Measurements from ENCODE around the gene COL19A1.
"Not testable (repeated sequence)": the region's sequence is repeated elsewhere in the genome, so short reads cannot be mapped to it uniquely, and the experiment has no call there.

COL19A1 gene

DNA sequence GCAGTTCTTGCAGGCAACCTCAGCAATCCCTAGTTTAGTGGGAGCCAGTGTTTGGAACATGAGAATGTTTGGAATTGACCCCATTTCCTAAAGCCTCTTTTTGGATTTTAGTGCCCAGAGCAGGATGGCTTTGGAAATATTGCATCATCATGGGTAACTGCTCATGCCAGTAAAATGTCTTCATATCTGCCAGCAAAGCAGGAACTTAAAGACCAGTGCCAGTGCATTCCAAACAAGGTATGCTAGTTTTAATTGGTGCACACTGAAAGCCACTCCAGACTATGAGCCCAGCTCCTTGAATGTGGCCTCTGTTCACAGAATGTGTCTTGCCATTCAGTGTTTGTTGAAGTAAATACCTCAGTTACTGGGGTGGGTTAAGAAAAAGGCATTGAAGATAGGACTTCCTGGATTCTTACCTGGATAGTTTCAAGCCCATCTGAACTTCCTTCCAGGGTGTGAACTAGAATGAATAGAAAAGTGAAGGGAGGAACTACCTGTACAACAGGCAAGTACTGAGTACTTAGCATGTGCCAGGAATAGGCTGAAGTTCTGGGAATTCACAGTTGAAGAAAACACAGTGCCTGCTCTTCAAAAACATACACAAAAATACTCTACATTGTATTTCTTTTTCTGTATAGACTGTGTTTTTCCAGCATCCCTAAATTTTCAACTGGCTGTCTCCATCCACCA, 70.5 kb downstream of the COL19A1 start:
- H3K4me1 ChIP-seq (ENCODE audit: control insufficient read depth, insufficient read depth, low read length) = peaks cover 8% of the 10 kb centered on the region
- H3K9me3 ChIP-seq (ENCODE audit: control insufficient read depth, low read length) = no peaks in the 10 kb centered on the region
- peak; percentile 74 for DNase-seq (ENCODE audit: low read depth)
- H3K9ac ChIP-seq (ENCODE audit: low read length) = no peak overlapping the region
- no peaks in the 10 kb centered on the region for H3K27me3 ChIP-seq (replicated peaks; ENCODE audit: control insufficient read depth, insufficient read depth, low read length)
- no peak overlapping the region for H3K4me3 ChIP-seq (ENCODE audit: low read length)
- H3K36me3 ChIP-seq (ENCODE audit: control insufficient read depth, insufficient read depth, low read length, severe bottlenecking) = no peaks in the 10 kb centered on the region

DNA sequence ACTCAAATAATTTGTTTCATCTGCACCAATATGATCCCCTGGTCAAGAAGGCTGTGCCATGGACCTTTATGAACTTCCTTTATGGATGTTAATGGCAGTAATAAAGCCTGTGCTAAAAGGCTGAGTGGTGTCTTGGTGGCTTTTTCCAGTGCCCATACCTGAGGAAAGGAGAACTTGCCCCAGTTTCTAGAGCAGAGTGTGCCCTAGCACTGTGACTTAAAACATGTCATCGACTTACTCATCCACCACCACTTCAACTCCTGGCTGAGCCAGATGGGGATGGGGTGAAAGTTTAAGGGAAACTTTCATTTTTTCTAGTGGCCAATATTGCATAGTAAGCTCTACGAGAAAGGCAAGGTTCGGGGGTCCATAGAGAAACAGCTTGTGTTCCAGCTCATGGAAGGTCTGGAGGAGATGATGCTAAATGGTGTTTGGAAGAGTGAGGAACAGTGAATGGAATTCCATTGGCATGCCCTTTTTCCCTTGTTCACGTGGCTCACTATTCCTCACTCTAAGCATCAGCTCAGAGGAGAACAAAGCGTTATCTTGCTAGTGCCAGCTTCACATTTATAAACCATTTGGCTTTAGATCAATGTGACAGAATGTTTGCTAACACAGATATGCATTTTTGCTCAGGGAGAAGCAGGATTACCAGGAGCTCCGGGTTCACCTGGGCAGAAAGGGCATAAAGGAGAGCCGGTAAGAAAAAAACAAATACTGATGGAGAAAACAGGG, 71.2 kb downstream of the COL19A1 start:
- H3K4me3 ChIP-seq (ENCODE audit: low read length) = no peak overlapping the region
- H3K9ac ChIP-seq (ENCODE audit: low read length) = no peak overlapping the region
- H3K4me1 ChIP-seq (ENCODE audit: control insufficient read depth, insufficient read depth, low read length) = peaks cover 8% of the 10 kb centered on the region
- H3K27me3 ChIP-seq (replicated peaks; ENCODE audit: control insufficient read depth, insufficient read depth, low read length) = no peaks in the 10 kb centered on the region
- no peak for DNase-seq (ENCODE audit: low read depth)
- H3K36me3 ChIP-seq (ENCODE audit: control insufficient read depth, insufficient read depth, low read length, severe bottlenecking) = no peaks in the 10 kb centered on the region
- H3K9me3 ChIP-seq (ENCODE audit: control insufficient read depth, low read length) = no peaks in the 10 kb centered on the region

DNA sequence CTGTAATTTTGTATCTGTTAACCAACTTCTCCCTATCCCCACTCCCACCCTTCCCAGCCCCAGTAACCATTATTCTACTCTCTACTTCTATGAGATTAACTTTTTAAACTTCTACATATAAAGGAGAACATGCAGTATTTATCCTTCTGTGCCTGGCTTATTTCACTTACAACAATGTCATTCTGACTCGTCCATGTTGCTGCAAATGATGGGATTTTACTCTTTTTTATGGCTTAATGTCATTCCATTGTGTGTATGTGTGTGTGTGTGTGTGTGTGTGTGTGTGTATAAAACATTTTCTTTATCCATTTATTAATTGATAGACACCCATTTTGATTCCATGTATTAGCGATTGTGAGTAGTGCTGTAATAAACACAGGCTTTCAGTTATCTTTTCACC, 76.1 kb downstream of the COL19A1 start:
- Histone ChIP-seq H3K36me3 (ENCODE audit: control insufficient read depth, insufficient read depth, low read length, severe bottlenecking) (no peaks in the 10 kb centered on the region), H3K27me3 (replicated peaks; ENCODE audit: control insufficient read depth, insufficient read depth, low read length) (no peaks in the 10 kb centered on the region), H3K9me3 (ENCODE audit: control insufficient read depth, low read length) (no peaks in the 10 kb centered on the region), H3K4me1 (ENCODE audit: control insufficient read depth, insufficient read depth, low read length) (no peaks in the 10 kb centered on the region), H3K4me3 (ENCODE audit: low read length) (no peak overlapping the region), H3K9ac (ENCODE audit: low read length) (no peak overlapping the region)
- no peak for DNase-seq (ENCODE audit: low read depth)

DNA sequence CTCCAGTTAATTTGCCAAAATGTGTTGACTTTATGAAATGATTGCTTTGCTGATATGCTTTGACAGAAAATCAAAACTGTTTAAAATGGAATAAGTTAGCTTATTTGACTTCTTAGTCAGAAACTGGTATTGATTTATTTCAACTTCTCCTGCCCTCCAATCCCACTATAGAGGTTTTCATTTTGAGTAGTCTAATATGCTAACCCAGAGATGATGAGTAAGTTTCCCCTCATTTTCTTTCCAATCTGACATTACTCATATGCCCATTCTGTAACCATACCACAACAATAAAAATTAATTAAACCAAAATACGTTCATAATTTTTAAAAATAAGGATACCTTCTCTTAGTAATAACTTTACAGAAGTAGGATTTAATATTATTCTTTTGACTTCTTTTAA, 78.8 kb downstream of the COL19A1 start:
- H3K4me1 ChIP-seq (ENCODE audit: control insufficient read depth, insufficient read depth, low read length) = peaks cover 7% of the 10 kb centered on the region
- no peak overlapping the region for H3K4me3 ChIP-seq (ENCODE audit: low read length)
- no peaks in the 10 kb centered on the region for H3K27me3 ChIP-seq (replicated peaks; ENCODE audit: control insufficient read depth, insufficient read depth, low read length)
- no peak overlapping the region for H3K9ac ChIP-seq (ENCODE audit: low read length)
- H3K9me3 ChIP-seq (ENCODE audit: control insufficient read depth, low read length) = no peaks in the 10 kb centered on the region
- no peak for DNase-seq (ENCODE audit: low read depth)
- no peaks in the 10 kb centered on the region for H3K36me3 ChIP-seq (ENCODE audit: control insufficient read depth, insufficient read depth, low read length, severe bottlenecking)

DNA sequence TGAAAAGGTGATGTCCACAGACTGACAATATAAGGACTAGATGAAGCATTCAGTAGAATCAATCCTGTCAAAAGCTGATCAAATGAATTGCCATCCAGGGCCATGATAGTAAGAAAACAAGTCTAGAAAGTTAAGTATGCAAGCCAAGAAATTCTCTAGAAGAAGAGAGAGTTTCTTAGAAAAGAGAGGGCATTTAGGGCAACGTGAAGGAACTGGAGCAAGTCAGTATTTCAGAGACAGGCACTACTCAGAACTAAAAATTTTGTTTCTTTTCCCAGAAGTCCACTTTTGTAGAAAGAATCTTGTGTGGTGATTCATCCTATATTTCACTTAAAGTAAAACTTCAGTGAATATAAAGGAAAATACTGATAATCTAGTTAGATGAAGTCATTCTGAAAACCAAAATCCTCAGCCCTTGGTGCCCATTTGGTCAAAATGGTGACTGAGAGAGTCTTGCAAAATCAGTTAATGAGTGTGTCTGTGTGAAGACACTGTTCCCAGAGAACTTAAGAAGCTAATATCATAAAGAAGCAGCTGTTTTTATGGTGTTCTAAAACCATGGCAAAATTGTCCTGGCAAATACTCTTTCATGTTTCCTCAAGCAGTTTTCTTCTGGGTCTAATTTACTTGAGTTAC, 82.2 kb downstream of the COL19A1 start:
- Histone ChIP-seq H3K4me1 (ENCODE audit: control insufficient read depth, insufficient read depth, low read length) (peaks cover 7% of the 10 kb centered on the region), H3K9me3 (ENCODE audit: control insufficient read depth, low read length) (no peaks in the 10 kb centered on the region), H3K27me3 (replicated peaks; ENCODE audit: control insufficient read depth, insufficient read depth, low read length) (no peaks in the 10 kb centered on the region), H3K4me3 (ENCODE audit: low read length) (no peak overlapping the region), H3K9ac (ENCODE audit: low read length) (no peak overlapping the region), H3K36me3 (ENCODE audit: control insufficient read depth, insufficient read depth, low read length, severe bottlenecking) (no peaks in the 10 kb centered on the region)
- peak; percentile 29 for DNase-seq (ENCODE audit: low read depth)

DNA sequence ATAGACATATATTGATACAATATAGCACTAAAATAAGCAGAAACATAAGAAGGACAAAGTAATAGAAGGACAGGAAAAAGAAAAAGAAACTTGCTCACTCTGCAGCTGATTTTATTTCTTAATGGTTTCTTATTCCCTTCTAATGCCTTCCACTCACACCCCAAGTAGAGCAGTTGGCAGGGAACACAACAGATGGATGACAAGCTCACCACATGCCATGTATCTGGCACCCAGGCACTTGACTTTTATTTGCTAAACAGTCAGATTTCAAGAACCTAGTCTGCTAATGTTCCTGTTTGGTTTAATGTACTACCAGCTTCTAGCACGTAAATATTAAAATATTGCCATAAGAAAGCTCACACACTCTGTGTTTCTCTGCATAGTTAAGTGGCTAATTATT, 87.1 kb downstream of the COL19A1 start:
- H3K9ac ChIP-seq (ENCODE audit: low read length) = no peak overlapping the region
- H3K9me3 ChIP-seq (ENCODE audit: control insufficient read depth, low read length) = no peaks in the 10 kb centered on the region
- DNase-seq (ENCODE audit: low read depth) = no peak
- H3K36me3 ChIP-seq (ENCODE audit: control insufficient read depth, insufficient read depth, low read length, severe bottlenecking) = no peaks in the 10 kb centered on the region
- H3K4me1 ChIP-seq (ENCODE audit: control insufficient read depth, insufficient read depth, low read length) = peaks cover 5% of the 10 kb centered on the region
- H3K27me3 ChIP-seq (replicated peaks; ENCODE audit: control insufficient read depth, insufficient read depth, low read length) = peaks cover 3% of the 10 kb centered on the region
- H3K4me3 ChIP-seq (ENCODE audit: low read length) = no peak overlapping the region

DNA sequence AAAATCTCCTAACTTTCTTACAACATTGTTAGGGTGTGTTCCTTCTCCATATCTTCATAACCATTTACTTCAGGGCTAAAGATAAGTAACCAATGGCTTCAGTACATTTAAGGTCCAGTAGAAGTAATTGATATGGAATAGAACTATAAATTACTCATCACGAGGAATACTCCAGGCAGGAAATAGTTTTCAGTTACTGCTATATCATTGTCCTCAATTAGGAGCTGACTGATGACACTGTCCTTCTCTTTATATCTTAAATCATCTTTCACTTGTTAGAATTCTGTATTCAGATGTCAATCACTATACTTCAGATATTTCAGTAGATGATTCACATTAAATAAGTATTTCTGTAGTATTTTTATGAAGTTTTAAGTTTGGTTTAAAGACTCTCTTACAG, 88.4 kb downstream of the COL19A1 start:
- no peak for DNase-seq (ENCODE audit: low read depth)
- no peak overlapping the region for H3K9ac ChIP-seq (ENCODE audit: low read length)
- H3K4me1 ChIP-seq (ENCODE audit: control insufficient read depth, insufficient read depth, low read length) = no peaks in the 10 kb centered on the region
- H3K36me3 ChIP-seq (ENCODE audit: control insufficient read depth, insufficient read depth, low read length, severe bottlenecking) = no peaks in the 10 kb centered on the region
- H3K9me3 ChIP-seq (ENCODE audit: control insufficient read depth, low read length) = no peaks in the 10 kb centered on the region
- peaks cover 3% of the 10 kb centered on the region for H3K27me3 ChIP-seq (replicated peaks; ENCODE audit: control insufficient read depth, insufficient read depth, low read length)
- H3K4me3 ChIP-seq (ENCODE audit: low read length) = no peak overlapping the region

DNA sequence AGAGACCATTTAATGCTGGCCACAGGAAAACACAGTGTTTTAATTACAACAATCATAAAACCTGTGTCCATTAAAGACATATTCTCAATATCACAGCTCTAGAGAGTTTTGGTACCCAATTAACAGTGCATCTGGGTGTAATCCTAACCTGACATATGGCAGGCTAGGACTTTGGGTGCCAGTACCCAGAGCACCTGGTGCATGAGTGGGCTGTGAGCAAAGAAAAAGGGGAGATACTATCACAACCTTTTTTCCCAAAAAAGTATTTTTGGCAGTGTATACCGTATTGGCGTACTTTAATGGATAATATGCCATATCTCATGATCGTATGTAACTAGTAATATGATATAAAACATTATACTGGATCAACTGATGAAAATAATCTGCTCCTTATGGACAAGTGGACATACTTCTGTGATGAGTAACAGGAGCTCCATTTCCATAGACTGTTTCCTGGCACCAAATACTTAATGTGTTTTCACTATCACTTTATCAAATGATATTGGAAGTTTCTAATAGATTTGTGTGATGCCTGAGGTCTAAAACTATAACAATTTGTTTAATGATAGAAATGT, 91.7 kb downstream of the COL19A1 start:
- Histone ChIP-seq H3K36me3 (ENCODE audit: control insufficient read depth, insufficient read depth, low read length, severe bottlenecking) (no peaks in the 10 kb centered on the region), H3K4me3 (ENCODE audit: low read length) (no peak overlapping the region), H3K9ac (ENCODE audit: low read length) (no peak overlapping the region), H3K27me3 (replicated peaks; ENCODE audit: control insufficient read depth, insufficient read depth, low read length) (peaks cover 3% of the 10 kb centered on the region), H3K9me3 (ENCODE audit: control insufficient read depth, low read length) (no peaks in the 10 kb centered on the region), H3K4me1 (ENCODE audit: control insufficient read depth, insufficient read depth, low read length) (no peaks in the 10 kb centered on the region)
- DNase-seq (ENCODE audit: low read depth) = peak; percentile 37

DNA sequence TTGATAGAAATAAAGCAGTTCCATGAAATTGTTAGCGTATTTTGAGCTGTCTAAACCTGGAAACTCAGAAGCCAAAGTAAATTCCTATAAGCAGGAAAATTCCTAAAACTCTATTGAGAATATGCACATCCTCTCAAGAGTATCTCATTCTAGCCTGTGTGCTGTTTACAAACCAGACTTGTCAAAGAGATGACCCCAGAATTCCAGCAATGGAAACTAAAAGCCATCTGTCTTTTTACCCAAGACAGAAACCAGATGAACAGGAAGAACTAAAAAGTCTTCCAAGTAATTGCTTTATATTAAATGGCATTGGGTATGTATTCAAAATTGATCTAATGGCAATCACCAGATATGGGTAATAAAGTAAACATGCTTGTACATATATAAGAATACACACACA, 92.6 kb downstream of the COL19A1 start:
- Histone ChIP-seq H3K27me3 (replicated peaks; ENCODE audit: control insufficient read depth, insufficient read depth, low read length) (peaks cover 3% of the 10 kb centered on the region), H3K36me3 (ENCODE audit: control insufficient read depth, insufficient read depth, low read length, severe bottlenecking) (no peaks in the 10 kb centered on the region), H3K9ac (ENCODE audit: low read length) (no peak overlapping the region), H3K4me3 (ENCODE audit: low read length) (no peak overlapping the region), H3K9me3 (ENCODE audit: control insufficient read depth, low read length) (no peaks in the 10 kb centered on the region), H3K4me1 (ENCODE audit: control insufficient read depth, insufficient read depth, low read length) (no peaks in the 10 kb centered on the region)
- DNase-seq (ENCODE audit: low read depth) = no peak

DNA sequence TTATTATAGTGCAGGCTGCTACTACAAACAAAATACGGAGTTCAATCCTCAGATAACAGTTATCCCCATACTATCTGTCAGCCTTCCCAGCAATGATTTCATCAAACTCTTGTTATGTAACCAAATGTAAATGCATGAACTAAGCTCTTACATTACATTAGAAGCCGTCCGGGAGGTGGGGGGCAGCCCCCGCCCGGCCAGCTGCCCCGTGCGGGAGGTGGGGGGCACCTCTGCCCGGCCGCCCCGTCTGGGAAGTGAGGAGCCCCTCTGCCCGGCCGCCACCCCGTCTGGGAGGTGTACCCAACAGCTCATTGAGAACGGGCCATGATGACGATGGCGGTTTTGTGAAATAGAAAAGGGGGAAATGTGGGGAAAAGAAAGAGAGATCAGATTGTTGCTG, 99.6 kb downstream of the COL19A1 start:
- not testable (repeated sequence) for H3K27me3 ChIP-seq (replicated peaks; ENCODE audit: control insufficient read depth, insufficient read depth, low read length); H3K4me3 ChIP-seq (ENCODE audit: low read length); H3K9ac ChIP-seq (ENCODE audit: low read length); DNase-seq (ENCODE audit: low read depth); H3K9me3 ChIP-seq (ENCODE audit: control insufficient read depth, low read length); H3K4me1 ChIP-seq (ENCODE audit: control insufficient read depth, insufficient read depth, low read length); H3K36me3 ChIP-seq (ENCODE audit: control insufficient read depth, insufficient read depth, low read length, severe bottlenecking)

DNA sequence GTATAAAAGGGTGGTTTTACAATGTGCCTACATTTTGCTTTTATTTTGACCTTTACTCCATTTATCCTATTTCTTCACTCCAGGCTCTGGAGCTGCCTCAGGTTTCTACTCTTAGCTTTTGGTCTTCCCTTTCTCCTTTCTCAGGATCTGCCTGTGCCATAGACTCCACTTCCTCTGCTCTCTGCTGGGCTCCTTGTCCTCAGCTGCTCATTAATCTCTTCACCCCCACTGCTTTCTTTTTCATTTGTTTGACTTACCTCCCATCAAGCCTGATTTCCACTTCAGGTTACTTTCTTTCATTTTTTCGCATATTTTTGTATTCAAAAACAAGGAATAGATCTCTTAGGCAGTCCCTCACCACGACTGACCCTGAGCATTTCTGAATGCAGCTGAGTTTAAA, 106.8 kb downstream of the COL19A1 start:
- H3K9ac ChIP-seq (ENCODE audit: low read length) = no peak overlapping the region
- DNase-seq (ENCODE audit: low read depth) = no peak
- H3K4me1 ChIP-seq (ENCODE audit: control insufficient read depth, insufficient read depth, low read length) = peaks cover 9% of the 10 kb centered on the region

More for the DNA sequence above, 106.8 kb downstream of the COL19A1 start:
- no peaks in the 10 kb centered on the region for H3K27me3 ChIP-seq (replicated peaks; ENCODE audit: control insufficient read depth, insufficient read depth, low read length)
- H3K36me3 ChIP-seq (ENCODE audit: control insufficient read depth, insufficient read depth, low read length, severe bottlenecking) = no peaks in the 10 kb centered on the region
- H3K9me3 ChIP-seq (ENCODE audit: control insufficient read depth, low read length) = no peaks in the 10 kb centered on the region
- no peak overlapping the region for H3K4me3 ChIP-seq (ENCODE audit: low read length)
